Muscle of leg (tissue), 11 donors: Measurements from ENCODE around the gene YJEFN3. TPM values are rescaled to one million over a fixed set of nuclear protein-coding genes. Genes with fewer than 3 reads are reported as not detected.
A peak's percentile ranks its signal among the peaks of the same experiment; 100 is the strongest.

Experiments
- DNase-seq: peaks from one replicate; pipeline ENCODE4 v3.0.0; 2013
- H3K27ac ChIP-seq: one replicate; pipeline ENCODE4 v1.5.1; 2013; ENCODE audit warnings: mild to moderate bottlenecking, low read length, control low read depth
- H3K27me3 ChIP-seq: one replicate; pipeline ENCODE4 v1.6.1; 2013; ENCODE audit warnings: low read length; ENCODE audit not compliant: control insufficient read depth, insufficient read depth
- H3K36me3 ChIP-seq: one replicate; pipeline ENCODE4 v1.6.1; 2013; ENCODE audit warnings: low read length; ENCODE audit not compliant: control insufficient read depth, insufficient read depth
- H3K4me1 ChIP-seq: one replicate; pipeline ENCODE4 v1.6.1; 2013; ENCODE audit warnings: low read length; ENCODE audit not compliant: control insufficient read depth, insufficient read depth
- H3K4me3 ChIP-seq: one replicate; pipeline ENCODE4 v1.5.1; 2013; ENCODE audit warnings: low read length, control low read depth
- H3K9me3 ChIP-seq: replicated peaks from 2 replicates; pipeline ENCODE4 v1.6.1; 2013; ENCODE audit warnings: low read depth, low read length; ENCODE audit not compliant: control insufficient read depth
- WGBS: methylation state at CpG from one replicate; pipeline ENCODE4 v1.1.5; 2013; ENCODE audit warnings: missing lambda C conversion rate; ENCODE audit not compliant: insufficient coverage; 5-methylcytosine and 5-hydroxymethylcytosine counted together
- polyA plus RNA-seq, 8 donors: library from polyadenylated mRNA; unstranded; fragments of 120-200 nt; gene quantifications; one replicate each; pipeline versions ENCODE4 v1.2.1 to v1.2.3, GENCODE V29; 2013; ENCODE audit warnings: inconsistent platforms in 1 of 8, low replicate concordance in 1 of 8; ENCODE audit not compliant: insufficient read length in 8 of 8, insufficient read depth in 1 of 8
- total RNA-seq: library from RNA; stranded (reverse); fragments of 120-200 nt; gene quantifications from one replicate; pipeline ENCODE4 v1.2.4, GENCODE V29; 2013

Gene YJEFN3
- total and polyA plus RNA-seq, 9 donors: 1.6 to 10.7 (median 6.9) TPM

DNA sequence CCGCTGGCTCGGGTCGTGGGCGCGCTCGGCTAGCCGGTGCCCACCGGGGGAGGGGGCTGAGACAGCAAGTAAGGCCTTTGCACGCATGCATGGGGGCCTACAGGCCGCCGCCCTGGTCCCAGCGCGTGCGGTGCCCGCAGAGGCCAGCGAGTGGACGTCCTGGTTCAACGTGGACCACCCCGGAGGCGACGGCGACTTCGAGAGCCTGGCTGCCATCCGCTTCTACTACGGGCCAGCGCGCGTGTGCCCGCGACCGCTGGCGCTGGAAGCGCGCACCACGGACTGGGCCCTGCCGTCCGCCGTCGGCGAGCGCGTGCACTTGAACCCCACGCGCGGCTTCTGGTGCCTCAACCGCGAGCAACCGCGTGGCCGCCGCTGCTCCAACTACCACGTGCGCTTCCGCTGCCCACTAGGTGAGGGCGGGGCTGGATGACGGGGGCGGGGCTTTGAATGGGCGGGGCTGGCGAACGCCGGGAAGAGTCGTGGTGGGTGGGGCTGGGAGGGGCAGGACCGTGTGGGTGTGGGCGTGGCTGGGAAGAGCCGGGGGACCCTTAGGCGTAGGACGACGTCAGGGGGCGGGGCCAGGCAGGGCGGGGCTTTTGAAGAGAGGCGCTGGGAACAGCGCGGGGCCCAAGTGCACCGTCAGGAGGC, 11.5 kb downstream of the YJEFN3 start:
- Histone ChIP-seq H3K4me3 (no peak overlapping the region), H3K36me3 (no peaks in the 10 kb centered on the region), H3K9me3 (no peaks in the 10 kb centered on the region), H3K27me3 (peaks cover 58% of the 10 kb centered on the region), H3K27ac (no peak overlapping the region), H3K4me1 (peaks cover 30% of the 10 kb centered on the region)
- DNase-seq: peak; percentile 73
- 7% methylated on average over 71 of the region's 74 CpGs for WGBS

DNA sequence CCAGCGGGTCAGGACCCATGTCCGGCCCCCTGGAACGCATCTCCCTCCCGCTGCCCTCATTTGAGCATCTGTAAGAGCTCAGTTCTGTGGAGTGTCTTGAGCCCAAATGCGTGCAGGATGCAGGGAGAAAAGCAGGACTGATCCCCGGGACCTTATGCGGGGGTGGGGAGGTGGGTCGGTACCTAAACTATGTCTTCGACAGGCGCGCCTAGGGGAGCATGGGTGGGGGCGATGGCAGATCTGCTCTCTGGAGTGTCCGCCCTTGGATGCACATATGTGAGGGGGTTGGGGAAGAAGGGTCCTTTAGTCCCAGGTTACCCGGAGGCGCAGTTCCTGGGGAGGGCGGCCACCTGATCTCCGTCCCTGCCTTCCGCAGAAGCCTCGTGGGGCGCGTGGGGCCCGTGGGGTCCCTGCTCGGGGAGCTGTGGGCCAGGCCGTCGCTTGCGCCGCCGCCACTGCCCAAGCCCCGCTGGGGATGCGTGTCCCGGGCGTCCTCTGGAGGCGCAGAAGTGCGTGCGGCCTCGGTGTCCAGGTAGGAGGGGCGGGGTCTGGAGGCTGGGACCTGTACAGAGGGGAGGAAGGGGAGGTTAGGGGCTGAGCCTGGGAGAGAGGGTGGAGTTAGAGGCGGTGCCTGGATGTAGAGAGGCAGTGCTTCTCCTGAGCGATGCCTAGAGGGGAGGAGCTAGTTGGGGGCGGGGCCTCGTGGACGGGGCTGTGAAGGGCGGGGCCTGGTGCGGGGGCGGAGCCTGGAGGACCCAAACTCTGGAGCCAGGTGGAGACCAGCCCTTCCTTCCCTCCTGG, 12.2 kb downstream of the YJEFN3 start:
- no peak overlapping the region for H3K4me3 ChIP-seq
- no peak overlapping the region for H3K27ac ChIP-seq
- peaks cover 58% of the 10 kb centered on the region for H3K27me3 ChIP-seq
- 4% methylated on average over 27 of the region's 45 CpGs for WGBS
- H3K36me3 ChIP-seq: no peaks in the 10 kb centered on the region
- peak; percentile 64 for DNase-seq
- H3K9me3 ChIP-seq: no peaks in the 10 kb centered on the region
- peaks cover 30% of the 10 kb centered on the region for H3K4me1 ChIP-seq

DNA sequence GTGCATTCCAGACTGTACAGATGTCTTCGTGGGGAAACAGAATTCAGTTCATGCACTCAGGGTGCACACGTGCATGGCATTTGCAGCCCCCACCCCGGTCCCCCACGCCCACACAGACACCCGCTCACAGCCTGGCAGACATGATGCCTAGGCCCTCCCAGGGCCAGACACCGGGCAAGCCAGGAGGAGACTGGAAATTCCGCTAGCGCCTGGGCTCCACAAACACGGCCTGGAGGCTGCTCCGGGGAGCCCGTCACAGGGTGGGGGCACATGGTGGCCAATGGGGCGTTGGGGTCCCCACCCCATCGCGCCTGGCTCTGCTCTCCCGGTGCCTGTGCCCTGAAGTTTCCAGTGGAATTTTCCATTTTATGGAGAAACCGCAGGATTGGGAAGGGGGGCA, 12.9 kb downstream of the YJEFN3 start:
- Histone ChIP-seq H3K27ac (no peak overlapping the region), H3K27me3 (peaks cover 58% of the 10 kb centered on the region), H3K36me3 (no peaks in the 10 kb centered on the region), H3K9me3 (no peaks in the 10 kb centered on the region), H3K4me1 (peaks cover 30% of the 10 kb centered on the region), H3K4me3 (no peak overlapping the region)
- 82% methylated on average over 10 of the region's 16 CpGs for WGBS
- DNase-seq: no peak

DNA sequence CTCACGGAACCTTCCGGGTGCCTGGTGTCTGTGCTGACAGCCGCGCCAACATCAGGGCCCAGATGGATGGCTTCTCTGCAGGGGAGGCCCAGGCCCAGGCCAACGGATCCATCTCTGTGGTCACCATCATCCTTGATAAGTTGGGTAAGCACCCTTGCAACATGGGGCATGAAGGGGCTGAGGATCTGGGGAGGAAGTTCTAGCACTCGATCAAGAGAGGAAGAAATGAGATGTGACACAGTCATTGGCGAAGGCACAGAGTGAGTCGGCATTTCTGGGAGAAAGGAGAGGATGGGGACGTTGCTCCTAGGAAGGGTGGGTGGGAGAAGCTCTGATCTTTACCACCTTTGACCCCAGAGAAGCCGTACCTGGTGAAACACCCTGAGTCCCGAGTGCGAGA, 13.8 kb downstream of the YJEFN3 start:
- Histone ChIP-seq H3K9me3 (no peaks in the 10 kb centered on the region), H3K36me3 (no peaks in the 10 kb centered on the region), H3K4me3 (no peak overlapping the region), H3K27ac (no peak overlapping the region), H3K27me3 (peaks cover 50% of the 10 kb centered on the region), H3K4me1 (peaks cover 28% of the 10 kb centered on the region)
- WGBS: 82% methylated on average over 12 of the region's 12 CpGs
- DNase-seq: no peak

DNA sequence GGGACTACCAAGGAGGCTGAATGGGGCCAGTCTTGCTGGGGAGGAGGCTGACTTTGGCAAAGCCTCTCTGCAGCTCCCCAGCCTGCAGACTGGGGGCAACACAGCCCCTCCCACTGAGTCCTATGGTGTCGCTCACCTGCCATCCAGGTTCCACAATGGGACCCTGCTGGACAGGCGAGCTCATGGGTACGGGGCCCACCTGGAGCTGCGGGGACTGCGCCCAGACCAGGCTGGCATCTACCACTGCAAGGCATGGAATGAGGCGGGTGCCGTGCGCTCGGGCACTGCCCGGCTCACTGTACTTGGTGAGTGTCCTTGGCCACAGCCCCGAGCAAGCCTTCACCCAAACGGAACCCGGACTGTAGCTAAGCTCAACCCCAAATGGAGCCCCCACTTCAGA, 14.4 kb downstream of the YJEFN3 start:
- Histone ChIP-seq H3K4me3 (no peak overlapping the region), H3K36me3 (no peaks in the 10 kb centered on the region), H3K4me1 (peaks cover 25% of the 10 kb centered on the region), H3K9me3 (no peaks in the 10 kb centered on the region), H3K27me3 (peaks cover 44% of the 10 kb centered on the region), H3K27ac (no peak overlapping the region)
- DNase-seq: no peak
- WGBS: 89% methylated on average over 13 of the region's 13 CpGs

DNA sequence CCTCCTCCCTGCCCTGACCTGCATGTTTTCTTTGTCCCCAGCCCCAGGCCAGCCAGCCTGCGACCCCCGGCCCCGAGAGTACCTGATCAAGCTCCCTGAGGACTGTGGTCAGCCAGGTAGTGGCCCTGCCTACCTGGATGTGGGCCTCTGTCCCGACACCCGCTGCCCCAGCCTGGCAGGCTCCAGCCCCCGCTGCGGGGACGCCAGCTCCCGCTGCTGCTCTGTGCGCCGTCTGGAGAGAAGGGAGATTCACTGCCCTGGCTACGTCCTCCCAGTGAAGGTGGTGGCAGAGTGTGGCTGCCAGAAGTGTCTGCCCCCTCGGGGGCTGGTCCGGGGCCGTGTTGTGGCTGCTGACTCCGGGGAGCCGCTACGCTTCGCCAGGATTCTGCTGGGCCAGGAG, 14.9 kb downstream of the YJEFN3 start:
- WGBS: 73% methylated on average over 19 of the region's 19 CpGs
- no peaks in the 10 kb centered on the region for H3K36me3 ChIP-seq
- peaks cover 19% of the 10 kb centered on the region for H3K4me1 ChIP-seq
- peaks cover 42% of the 10 kb centered on the region for H3K27me3 ChIP-seq
- H3K9me3 ChIP-seq: no peaks in the 10 kb centered on the region
- DNase-seq: no peak
- H3K4me3 ChIP-seq: no peak overlapping the region
- H3K27ac ChIP-seq: no peak overlapping the region

DNA sequence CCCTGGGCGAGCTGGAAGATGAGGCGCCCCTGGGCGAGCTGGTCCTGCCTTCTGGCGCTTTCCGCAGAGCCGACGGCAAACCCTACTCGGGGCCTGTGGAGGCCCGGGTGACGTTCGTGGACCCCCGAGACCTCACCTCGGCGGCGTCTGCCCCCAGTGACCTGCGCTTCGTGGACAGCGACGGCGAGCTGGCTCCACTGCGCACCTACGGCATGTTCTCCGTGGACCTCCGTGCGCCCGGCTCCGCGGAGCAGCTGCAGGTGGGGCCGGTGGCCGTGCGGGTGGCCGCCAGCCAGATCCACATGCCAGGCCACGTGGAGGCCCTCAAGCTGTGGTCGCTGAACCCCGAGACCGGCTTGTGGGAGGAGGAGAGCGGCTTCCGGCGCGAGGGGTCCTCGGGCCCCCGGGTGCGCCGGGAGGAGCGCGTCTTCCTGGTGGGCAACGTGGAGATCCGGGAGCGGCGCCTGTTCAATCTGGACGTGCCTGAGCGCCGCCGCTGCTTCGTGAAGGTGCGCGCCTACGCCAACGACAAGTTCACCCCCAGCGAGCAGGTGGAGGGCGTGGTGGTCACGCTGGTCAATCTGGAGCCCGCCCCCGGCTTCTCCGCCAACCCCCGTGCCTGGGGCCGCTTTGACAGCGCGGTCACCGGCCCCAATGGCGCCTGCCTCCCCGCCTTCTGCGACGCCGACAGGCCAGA, 15.7 kb downstream of the YJEFN3 start:
- Histone ChIP-seq H3K27me3 (peaks cover 42% of the 10 kb centered on the region), H3K36me3 (no peaks in the 10 kb centered on the region), H3K27ac (no peak overlapping the region), H3K4me3 (no peak overlapping the region), H3K4me1 (peaks cover 16% of the 10 kb centered on the region), H3K9me3 (no peaks in the 10 kb centered on the region)
- DNase-seq: no peak
- 87% methylated on average over 75 of the region's 75 CpGs for WGBS

DNA sequence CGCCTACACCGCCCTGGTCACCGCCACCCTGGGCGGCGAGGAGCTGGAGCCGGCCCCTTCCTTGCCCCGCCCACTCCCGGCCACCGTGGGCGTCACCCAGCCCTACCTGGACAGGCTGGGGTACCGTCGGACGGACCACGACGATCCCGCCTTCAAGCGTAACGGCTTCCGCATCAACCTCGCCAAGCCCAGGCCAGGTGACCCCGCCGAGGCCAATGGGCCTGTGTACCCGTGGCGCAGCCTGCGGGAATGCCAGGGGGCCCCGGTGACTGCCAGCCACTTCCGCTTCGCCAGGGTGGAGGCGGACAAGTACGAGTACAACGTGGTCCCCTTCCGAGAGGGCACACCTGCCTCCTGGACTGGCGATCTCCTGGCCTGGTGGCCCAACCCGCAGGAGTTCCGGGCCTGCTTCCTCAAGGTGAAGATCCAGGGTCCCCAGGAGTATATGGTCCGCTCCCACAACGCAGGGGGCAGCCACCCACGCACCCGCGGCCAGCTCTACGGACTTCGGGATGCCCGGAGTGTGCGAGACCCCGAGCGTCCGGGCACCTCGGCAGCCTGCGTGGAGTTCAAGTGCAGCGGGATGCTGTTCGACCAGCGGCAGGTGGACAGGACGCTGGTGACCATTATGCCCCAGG, 16.4 kb downstream of the YJEFN3 start:
- no peak overlapping the region for H3K27ac ChIP-seq
- peaks cover 17% of the 10 kb centered on the region for H3K4me1 ChIP-seq
- peaks cover 37% of the 10 kb centered on the region for H3K27me3 ChIP-seq
- 88% methylated on average over 53 of the region's 53 CpGs for WGBS
- no peak for DNase-seq
- no peaks in the 10 kb centered on the region for H3K36me3 ChIP-seq
- no peaks in the 10 kb centered on the region for H3K9me3 ChIP-seq
- H3K4me3 ChIP-seq: no peak overlapping the region

DNA sequence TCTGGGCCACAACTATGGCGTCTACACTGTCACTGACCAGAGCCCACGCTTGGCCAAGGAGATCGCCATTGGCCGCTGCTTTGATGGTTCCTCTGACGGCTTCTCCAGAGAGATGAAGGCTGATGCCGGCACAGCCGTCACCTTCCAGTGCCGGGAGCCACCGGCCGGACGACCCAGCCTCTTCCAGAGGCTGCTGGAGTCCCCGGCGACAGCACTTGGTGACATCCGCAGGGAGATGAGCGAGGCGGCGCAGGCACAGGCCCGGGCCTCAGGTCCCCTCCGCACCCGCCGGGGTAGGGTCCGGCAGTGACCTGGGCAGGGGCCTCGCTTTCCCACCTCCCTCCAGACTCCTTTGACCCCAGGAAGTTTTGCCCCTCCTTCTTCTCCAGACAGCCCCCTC, 17.0 kb downstream of the YJEFN3 start:
- WGBS: 92% methylated on average over 23 of the region's 23 CpGs
- Histone ChIP-seq H3K4me1 (peaks cover 20% of the 10 kb centered on the region), H3K36me3 (no peaks in the 10 kb centered on the region), H3K4me3 (no peak overlapping the region), H3K27ac (no peak overlapping the region), H3K27me3 (peaks cover 34% of the 10 kb centered on the region), H3K9me3 (no peaks in the 10 kb centered on the region)
- no peak for DNase-seq

DNA sequence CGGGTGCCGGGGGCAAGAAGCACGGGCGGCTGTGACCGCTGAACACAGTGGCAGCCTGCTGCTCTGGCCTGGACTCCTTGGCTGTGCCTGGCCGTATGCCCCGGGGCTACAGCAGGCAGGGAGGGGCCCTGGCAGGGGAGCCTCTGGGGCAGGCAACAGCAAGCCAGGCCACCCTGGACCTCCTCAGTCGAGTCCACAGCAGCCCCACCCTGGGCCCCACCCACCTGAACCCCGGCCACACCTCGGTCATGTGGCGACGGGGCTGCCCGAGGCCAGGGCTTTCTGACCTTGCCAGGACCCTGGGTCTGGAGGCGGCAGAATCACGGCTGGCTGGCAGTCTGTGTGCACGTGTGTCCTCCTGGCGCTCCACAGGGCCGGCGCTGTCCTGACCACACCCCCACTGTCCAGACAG, 18.0 kb downstream of the YJEFN3 start:
- WGBS: 38% methylated on average over 11 of the region's 19 CpGs
- Histone ChIP-seq H3K9me3 (peaks cover 5% of the 10 kb centered on the region), H3K27me3 (peaks cover 24% of the 10 kb centered on the region), H3K4me3 (no peak overlapping the region), H3K27ac (no peak overlapping the region), H3K36me3 (no peaks in the 10 kb centered on the region), H3K4me1 (peaks cover 14% of the 10 kb centered on the region)
- no peak for DNase-seq
